Measurements from ENCODE around the gene FBXO42. TPM values are rescaled to one million over a fixed set of nuclear protein-coding genes. Genes with fewer than 3 reads are reported as not detected.

FBXO42 gene
- total and polyA plus RNA-seq, 2 of the 4 experiments (the other 2 are of a cell fraction), result 12.0 to 18.8 TPM

DNA sequence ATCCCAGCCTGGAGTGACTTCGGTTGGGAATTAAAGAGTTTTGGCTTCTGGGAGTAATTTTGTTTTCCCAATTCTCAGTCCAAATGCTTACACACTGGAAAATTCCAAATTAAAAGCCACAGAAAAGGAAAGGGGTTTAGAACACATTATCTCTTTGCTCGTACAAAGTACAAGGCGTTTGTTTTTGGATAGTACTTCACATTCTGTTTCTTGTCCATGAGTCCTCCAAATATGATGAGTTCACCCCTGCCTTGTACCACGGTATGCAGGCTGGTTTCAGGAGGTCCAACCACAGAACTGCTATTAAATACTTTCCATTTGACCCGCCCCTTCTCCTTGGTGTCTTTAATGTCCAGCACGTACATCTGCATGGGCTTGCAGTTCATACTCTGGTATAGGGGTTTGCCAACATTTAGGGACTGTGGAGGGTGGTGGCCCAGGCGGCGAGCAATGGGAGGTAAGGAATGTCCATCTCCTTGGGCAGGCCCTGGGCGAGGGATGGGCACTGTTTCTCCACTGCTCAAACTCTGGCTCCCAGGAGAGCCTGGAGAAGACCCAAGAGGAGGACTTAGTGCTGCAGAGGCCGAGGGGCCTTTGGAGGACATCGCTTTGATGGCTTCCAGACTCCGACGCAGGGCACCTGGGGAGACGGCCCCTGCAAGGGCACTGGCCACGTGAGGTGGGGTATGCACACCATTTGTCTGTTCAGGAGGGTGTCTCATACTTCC, 101.6 kb downstream of the FBXO42 start (continued):
- TF ChIP-seq RAD21 (IDR thresholded peaks at IDR 0.05; ENCODE audit: low read length), result no peak

DNA sequence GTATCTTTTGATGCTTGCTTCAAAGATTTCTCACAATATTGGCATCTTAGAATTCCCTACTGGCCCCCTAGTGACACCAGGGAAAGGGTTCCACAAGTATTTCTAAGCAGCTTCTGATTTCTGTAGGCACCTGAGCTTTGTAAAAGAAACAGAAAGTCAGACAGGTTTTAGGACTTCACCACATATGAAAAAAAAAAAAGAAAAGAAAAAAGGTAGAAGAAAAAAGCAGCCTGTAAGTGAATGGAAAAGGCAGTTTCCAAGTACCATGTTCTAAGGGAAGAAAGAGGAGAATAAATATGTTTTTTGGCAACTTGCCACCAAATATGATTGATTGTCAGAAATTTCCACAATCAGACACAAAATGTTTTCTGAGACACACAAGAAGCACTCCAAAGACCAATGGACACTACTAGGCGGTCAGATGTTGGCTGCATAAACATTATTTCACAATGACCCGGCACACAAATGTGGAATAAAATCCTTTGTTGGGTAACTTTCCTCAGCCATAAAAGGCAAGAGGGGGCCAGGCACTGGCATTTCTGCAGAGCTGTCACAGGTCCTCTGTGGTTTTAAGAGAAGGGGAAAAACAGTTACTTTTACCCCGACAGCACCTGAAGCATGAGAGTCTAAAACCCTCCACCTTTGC, 102.6 kb downstream of the FBXO42 start:
- Histone ChIP-seq H3K4me2 (ENCODE audit: low read depth, low read length) (no peak overlapping the region; the same call in 1 of the 2 replicates), H3K4ac (ENCODE audit: low read depth, low read length) (no peak overlapping the region; the same call in 1 of the 2 replicates), H3K9me3 (ENCODE audit: control insufficient read depth, insufficient read depth, low read length) (no peaks in the 10 kb centered on the region), H3K9ac (ENCODE audit: low read depth, low read length) (no peak overlapping the region), H3K27ac (ENCODE audit: insufficient read depth, low read length) (no peak overlapping the region), H3K56ac (ENCODE audit: extremely low read depth, insufficient read depth, low read length) (no peak overlapping the region), H2AK5ac (ENCODE audit: low read depth, low read length) (no peak overlapping the region), H3K23ac (ENCODE audit: low read depth, low read length) (no peak overlapping the region), H3K27me3 (ENCODE audit: control insufficient read depth, insufficient read depth, low read length) (no peaks in the 10 kb centered on the region), H2BK5ac (ENCODE audit: low read depth, low read length, poor library complexity, severe bottlenecking) (peak overlapping the region; percentile 29), H3K4me3 (ENCODE audit: insufficient read depth, low read depth, low read length) (no peak overlapping the region), H2AK9ac (replicated peaks; ENCODE audit: low read depth, low read length, poor library complexity) (no peak overlapping the region), H3K9me1 (ENCODE audit: insufficient read depth, low read length) (peaks cover 20% of the 10 kb centered on the region), H2AFZ (replicated peaks; ENCODE audit: low read length, poor library complexity) (no peak overlapping the region), H4K5ac (ENCODE audit: low read depth, low read length) (no peak overlapping the region), H2BK15ac (ENCODE audit: low read depth, low read length) (no peak overlapping the region), H3K36me3 (ENCODE audit: control insufficient read depth, insufficient read depth, low read length) (peaks cover 28% of the 10 kb centered on the region), H4K8ac (ENCODE audit: low read depth in 2 of 2, low read length in 2 of 2) (no peak overlapping the region), H3K4me1 (ENCODE audit: control insufficient read depth, insufficient read depth, low read length) (peaks cover 17% of the 10 kb centered on the region), H2BK20ac (ENCODE audit: low read depth, low read length) (no peak overlapping the region), H3K79me1 (ENCODE audit: low read depth in 1 of 2, low read length in 2 of 2) (peaks cover 16 to 33% of the 10 kb centered on the region in 2 experiments), H4K91ac (ENCODE audit: insufficient read depth, low read depth, low read length) (no peak overlapping the region), H2BK120ac (ENCODE audit: low read depth, low read length) (no peak overlapping the region), H4K20me1 (ENCODE audit: insufficient read depth, low read length) (peaks cover 4% of the 10 kb centered on the region; the same call in 1 of the 2 replicates), H3K14ac (replicated peaks; ENCODE audit: low read depth, low read length) (no peak overlapping the region), H3K18ac (ENCODE audit: low read depth, low read length) (no peak overlapping the region)
- in situ Hi-C loops (cut with MboI; ENCODE audit: low sequenced_read_pairs) (no loop called here), intact Hi-C loops (cut with micrococcal nuclease) (no loop called here), dilution Hi-C loops (cut with HindIII; ENCODE audit: low sequenced_read_pairs, unreplicated experiment) (no loop called here)
- no TSS peak for BruUV-seq (replicated peaks)
- peak; percentile 76 for DNase-seq
- WGBS, 2 experiments (ENCODE audit: extremely low coverage in 2 of 2, insufficient read length in 1 of 2), result no CpG with 5 or more reads among the region's 3 CpGs
- peak; percentile 88 for TF ChIP-seq CEBPB (IDR thresholded peaks at IDR 0.05; ENCODE audit: low read depth, low read length)
- TF ChIP-seq MAFK (IDR thresholded peaks at IDR 0.05; ENCODE audit: low read depth, low read length), result no peak
- CTCF ChIA-PET, result interaction anchor here (0.6 kb wide), 1 partner anchor 114 kb away, joined by 3 read pairs; no protein-coding TSS in a partner anchor
- POLR2A ChIA-PET (ENCODE audit: unreplicated experiment), result no interaction called here
- ATAC-seq (ENCODE audit: low read depth), result peak; percentile 46

Measured in IMR-90 (cell line).